AG09319 (cell line): ENCODE measurements around the gene GMEB1.
"Not testable (repeated sequence)": the region's sequence is repeated elsewhere in the genome, so short reads cannot be mapped to it uniquely, and the experiment has no call there.

Source experiments
- DNase-seq: peaks from one replicate; pipeline ENCODE4 v3.0.0-alpha.2; 2010; ENCODE audit warnings: low read depth; ENCODE audit errors: extremely low read depth
- CTCF ChIP-seq: IDR thresholded peaks from 2 replicates; pipeline ENCODE4 v1.5.1; 2011; ENCODE audit warnings: low read depth, mild to moderate bottlenecking, inconsistent platforms, low read length, moderate library complexity

Gene GMEB1

GRCh38 chr1:28680151-28680550 lies 11.6 kb downstream of the GMEB1 start:
- DNase-seq, result no peak
- no peak for TF ChIP-seq CTCF

GRCh38 chr1:28682840-28683239 lies 14.3 kb downstream of the GMEB1 start:
- no peak for TF ChIP-seq CTCF
- no peak for DNase-seq

GRCh38 chr1:28684937-28685336 lies 16.4 kb downstream of the GMEB1 start:
- DNase-seq, result no peak
- no peak for TF ChIP-seq CTCF

GRCh38 chr1:28691627-28692026 lies 23.0 kb downstream of the GMEB1 start:
- DNase-seq, result not testable (repeated sequence)

- DNase-seq, result no peak
- no peak for TF ChIP-seq CTCF
Observed at GRCh38 chr1:28703629-28704028, 35.0 kb downstream of the GMEB1 start.

GRCh38 chr1:28716336-28716735 lies 47.8 kb downstream of the GMEB1 start:
- no peak for DNase-seq
- no peak for TF ChIP-seq CTCF

- TF ChIP-seq CTCF, result no peak
- no peak for DNase-seq
Observed at GRCh38 chr1:28718166-28718565, 49.6 kb downstream of the GMEB1 start.

GRCh38 chr1:28718586-28719331 lies 50.2 kb downstream of the GMEB1 start:
- no peak for TF ChIP-seq CTCF
- no peak for DNase-seq
